ENCODE measurements around the gene SUCO. TPM values are rescaled to one million over a fixed set of nuclear protein-coding genes. Genes with fewer than 3 reads are reported as not detected.

The SUCO gene
- total RNA-seq, 1 experiment from 2014 or later: 22.6 TPM

DNA sequence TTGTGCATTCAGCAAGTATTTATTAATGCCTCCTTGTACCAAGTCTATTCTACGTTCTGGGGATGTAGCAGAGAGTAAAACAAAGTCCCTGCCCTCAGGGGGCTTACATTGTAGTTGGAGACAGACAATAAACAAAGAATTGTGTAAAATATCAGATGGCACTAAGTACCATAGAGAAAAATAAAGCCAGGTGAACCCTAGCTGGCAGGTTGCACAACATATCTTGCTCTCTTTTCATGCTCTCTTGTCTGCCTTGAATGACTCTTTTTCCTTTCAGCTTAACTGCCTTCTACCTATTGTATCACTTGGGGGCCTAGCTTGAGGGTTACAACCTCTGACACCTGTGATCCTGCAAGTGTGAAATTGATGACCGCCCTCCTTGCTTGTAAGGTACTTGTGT is 105.3 kb downstream of the SUCO start:
- no peak overlapping the region for H3K4me3 ChIP-seq (replicated peaks in 1 of 2; ENCODE audit: low read depth in 1 of 2, low read length in 2 of 2)
- intact Hi-C loops (cut with micrococcal nuclease): no loop called here
- CTCF ChIA-PET: no interaction called here

More for the DNA sequence above, 105.3 kb downstream of the SUCO start:
- Histone ChIP-seq H3K4me2 (ENCODE audit: low read length) (peak overlapping the region; percentile 59), H3K27ac (ENCODE audit: low read depth, low read length) (no peak overlapping the region; the same call in 1 of the 2 replicates), H4K20me1 (ENCODE audit: insufficient read depth) (no peaks in the 10 kb centered on the region), H3K9me2 (ENCODE audit: insufficient read depth) (no peaks in the 10 kb centered on the region), H3K36me3 (ENCODE audit: control insufficient read depth in 1 of 2, insufficient read depth in 2 of 2, low read length in 2 of 2) (no peaks in the 10 kb centered on the region), H3K9ac (ENCODE audit: low read length) (peak overlapping the region; percentile 33; the same call in 1 of the 2 replicates), H3K79me2 (ENCODE audit: insufficient read depth, low read length) (no peaks in the 10 kb centered on the region), H3K27me3 (ENCODE audit: insufficient read depth, low read length) (no peaks in the 10 kb centered on the region), H2AFZ (ENCODE audit: low read depth, low read length, poor library complexity, severe bottlenecking) (peak overlapping the region; percentile 73), H3K9me3 (ENCODE audit: control insufficient read depth in 1 of 2, insufficient read depth in 1 of 2, low read depth in 1 of 2, low read length in 2 of 2) (no peaks in the 10 kb centered on the region), H3K4me1 (ENCODE audit: control insufficient read depth in 1 of 2, insufficient read depth in 2 of 2, low read length in 2 of 2) (peaks cover 9 to 37% of the 10 kb centered on the region in 2 experiments)
- BruUV-seq (replicated peaks): no TSS peak
- ATAC-seq (peak; percentile 6; the same call in 1 of the 2 replicates), DNase-seq (ENCODE audit: low read depth, low spot score) (no peak)
- ChIA-PET RAD21 (ENCODE audit: low non-redundant PET in 1 of 2, low total read pairs in 2 of 2, uncharacterized antibody in 2 of 2, unreplicated experiment in 2 of 2) (no interaction called here), POLR2A (no interaction called here)
- TF ChIP-seq YY1 (IDR thresholded peaks at IDR 0.05; ENCODE audit: extremely low read depth, insufficient replicate concordance, low read depth, low read length) (no peak), SP1 (IDR thresholded peaks at IDR 0.05; ENCODE audit: low read depth) (no peak), CBX3 (IDR thresholded peaks at IDR 0.05; ENCODE audit: low read depth) (no peak), ELF1 (IDR thresholded peaks at IDR 0.05; ENCODE audit: borderline replicate concordance, low read depth) (no peak), EZH2 (IDR thresholded peaks at IDR 0.05) (no peak), ZNF274 (IDR thresholded peaks at IDR 0.05; ENCODE audit: low read depth, low read length) (no peak), RAD21 (IDR thresholded peaks at IDR 0.05; ENCODE audit: low read depth) (no peak), TCF7L2 (IDR thresholded peaks at IDR 0.05; ENCODE audit: borderline replicate concordance, extremely low read depth, insufficient read depth, insufficient read length) (no peak), SRF (IDR thresholded peaks at IDR 0.05; ENCODE audit: low read depth) (no peak), JUND (IDR thresholded peaks at IDR 0.05) (no peak), POLR2A (IDR thresholded peaks at IDR 0.05; ENCODE audit: borderline replicate concordance, extremely low read depth, insufficient read depth, insufficient read length) (no peak), FOSL1 (IDR thresholded peaks at IDR 0.05; ENCODE audit: low read depth) (no peak), CEBPB (IDR thresholded peaks at IDR 0.05; ENCODE audit: low read depth) (no peak), EGR1 (IDR thresholded peaks at IDR 0.05; ENCODE audit: low read depth) (no peak), POLR2AphosphoS5 (IDR thresholded peaks at IDR 0.05; ENCODE audit: low read depth, low read length) (no peak), ZFX (IDR thresholded peaks at IDR 0.05) (no peak), SIN3A (IDR thresholded peaks at IDR 0.05; ENCODE audit: low read depth) (no peak)
- TF ChIP-seq, protein P1, sequence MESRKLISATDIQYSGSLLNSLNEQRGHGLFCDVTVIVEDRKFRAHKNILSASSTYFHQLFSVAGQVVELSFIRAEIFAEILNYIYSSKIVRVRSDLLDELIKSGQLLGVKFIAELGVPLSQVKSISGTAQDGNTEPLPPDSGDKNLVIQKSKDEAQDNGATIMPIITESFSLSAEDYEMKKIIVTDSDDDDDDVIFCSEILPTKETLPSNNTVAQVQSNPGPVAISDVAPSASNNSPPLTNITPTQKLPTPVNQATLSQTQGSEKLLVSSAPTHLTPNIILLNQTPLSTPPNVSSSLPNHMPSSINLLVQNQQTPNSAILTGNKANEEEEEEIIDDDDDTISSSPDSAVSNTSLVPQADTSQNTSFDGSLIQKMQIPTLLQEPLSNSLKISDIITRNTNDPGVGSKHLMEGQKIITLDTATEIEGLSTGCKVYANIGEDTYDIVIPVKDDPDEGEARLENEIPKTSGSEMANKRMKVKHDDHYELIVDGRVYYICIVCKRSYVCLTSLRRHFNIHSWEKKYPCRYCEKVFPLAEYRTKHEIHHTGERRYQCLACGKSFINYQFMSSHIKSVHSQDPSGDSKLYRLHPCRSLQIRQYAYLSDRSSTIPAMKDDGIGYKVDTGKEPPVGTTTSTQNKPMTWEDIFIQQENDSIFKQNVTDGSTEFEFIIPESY (IDR thresholded peaks at IDR 0.05; ENCODE audit: extremely low read depth, insufficient replicate concordance, low read length): no peak
- TF ChIP-seq, protein P2, sequence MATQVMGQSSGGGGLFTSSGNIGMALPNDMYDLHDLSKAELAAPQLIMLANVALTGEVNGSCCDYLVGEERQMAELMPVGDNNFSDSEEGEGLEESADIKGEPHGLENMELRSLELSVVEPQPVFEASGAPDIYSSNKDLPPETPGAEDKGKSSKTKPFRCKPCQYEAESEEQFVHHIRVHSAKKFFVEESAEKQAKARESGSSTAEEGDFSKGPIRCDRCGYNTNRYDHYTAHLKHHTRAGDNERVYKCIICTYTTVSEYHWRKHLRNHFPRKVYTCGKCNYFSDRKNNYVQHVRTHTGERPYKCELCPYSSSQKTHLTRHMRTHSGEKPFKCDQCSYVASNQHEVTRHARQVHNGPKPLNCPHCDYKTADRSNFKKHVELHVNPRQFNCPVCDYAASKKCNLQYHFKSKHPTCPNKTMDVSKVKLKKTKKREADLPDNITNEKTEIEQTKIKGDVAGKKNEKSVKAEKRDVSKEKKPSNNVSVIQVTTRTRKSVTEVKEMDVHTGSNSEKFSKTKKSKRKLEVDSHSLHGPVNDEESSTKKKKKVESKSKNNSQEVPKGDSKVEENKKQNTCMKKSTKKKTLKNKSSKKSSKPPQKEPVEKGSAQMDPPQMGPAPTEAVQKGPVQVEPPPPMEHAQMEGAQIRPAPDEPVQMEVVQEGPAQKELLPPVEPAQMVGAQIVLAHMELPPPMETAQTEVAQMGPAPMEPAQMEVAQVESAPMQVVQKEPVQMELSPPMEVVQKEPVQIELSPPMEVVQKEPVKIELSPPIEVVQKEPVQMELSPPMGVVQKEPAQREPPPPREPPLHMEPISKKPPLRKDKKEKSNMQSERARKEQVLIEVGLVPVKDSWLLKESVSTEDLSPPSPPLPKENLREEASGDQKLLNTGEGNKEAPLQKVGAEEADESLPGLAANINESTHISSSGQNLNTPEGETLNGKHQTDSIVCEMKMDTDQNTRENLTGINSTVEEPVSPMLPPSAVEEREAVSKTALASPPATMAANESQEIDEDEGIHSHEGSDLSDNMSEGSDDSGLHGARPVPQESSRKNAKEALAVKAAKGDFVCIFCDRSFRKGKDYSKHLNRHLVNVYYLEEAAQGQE (IDR thresholded peaks at IDR 0.05; ENCODE audit: low read depth): no peak
- TF ChIP-seq, protein P3, sequence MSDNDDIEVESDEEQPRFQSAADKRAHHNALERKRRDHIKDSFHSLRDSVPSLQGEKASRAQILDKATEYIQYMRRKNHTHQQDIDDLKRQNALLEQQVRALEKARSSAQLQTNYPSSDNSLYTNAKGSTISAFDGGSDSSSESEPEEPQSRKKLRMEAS (IDR thresholded peaks at IDR 0.05): no peak

Measured in HCT116 (cell line).